Omental fat pad (tissue), 4 donors: ENCODE data around the gene IPO9. TPM values are rescaled to one million over a fixed set of nuclear protein-coding genes. Genes with fewer than 3 reads are reported as not detected.
"Not testable (repeated sequence)": the region's sequence is repeated elsewhere in the genome, so short reads cannot be mapped to it uniquely, and the experiment has no call there.

Source experiments
- ATAC-seq: fragments of 150-250 bp; one replicate; pipeline ENCODE4 v1.9.1; 2016; ENCODE audit warnings: mild to moderate bottlenecking, moderate library complexity; ENCODE audit not compliant: low FRiP score
- DNase-seq: peaks from one replicate; pipeline ENCODE4 v3.0.0-alpha.2; 2019; ENCODE audit warnings: low spot score
- CTCF ChIP-seq, 3 donors: fragments of 450-650 bp; IDR thresholded peaks; one replicate each; pipeline ENCODE4 v1.5.1; 2016 to 2017; ENCODE audit warnings: antibody characterized with exemption in 3 of 3, mild to moderate bottlenecking in 3 of 3, moderate library complexity in 2 of 3
- total RNA-seq, 4 donors: library from RNA; depleted of rRNA; stranded (reverse); fragments of >200 nt; gene quantifications; one replicate each; pipeline ENCODE4 v1.1.0, GENCODE V29; 2016

Gene IPO9
- total RNA-seq, 4 donors from 2014 or later, result 13.4 to 19.7 (median 17.4) TPM

GRCh38 chr1:201831371-201831770, 2.4 kb downstream of the IPO9 start:
- no peak for ATAC-seq

GRCh38 chr1:201834621-201835020, 5.7 kb downstream of the IPO9 start:
- no peak for TF ChIP-seq CTCF (IDR thresholded peaks at IDR 0.05)
- ATAC-seq (no peak), DNase-seq (no peak)

More at GRCh38 chr1:201831371-201831770, 2.4 kb downstream of the IPO9 start:
- no peak for DNase-seq
- no peak for TF ChIP-seq CTCF (IDR thresholded peaks at IDR 0.05)

- TF ChIP-seq CTCF (IDR thresholded peaks at IDR 0.05), result no peak
- no peak for ATAC-seq
- no peak for DNase-seq
These were observed 9.4 kb downstream of the IPO9 start for GRCh38 chr1:201838381-201838780.

- not testable (repeated sequence) for ATAC-seq
These were observed 10.1 kb downstream of the IPO9 start for GRCh38 chr1:201839089-201839488.

GRCh38 chr1:201840055-201840454, 11.1 kb downstream of the IPO9 start:
- DNase-seq (no peak), ATAC-seq (no peak)
- no peak for TF ChIP-seq CTCF (IDR thresholded peaks at IDR 0.05)

More at GRCh38 chr1:201839089-201839488, 10.1 kb downstream of the IPO9 start:
- not testable (repeated sequence) for DNase-seq

- no peak for DNase-seq
These were observed 11.5 kb downstream of the IPO9 start for GRCh38 chr1:201840490-201840889.

GRCh38 chr1:201841265-201841912, 12.4 kb downstream of the IPO9 start:
- no peak for DNase-seq
- ATAC-seq, result no peak
- TF ChIP-seq CTCF (IDR thresholded peaks at IDR 0.05), result no peak

More at GRCh38 chr1:201840490-201840889, 11.5 kb downstream of the IPO9 start:
- no peak for ATAC-seq
- TF ChIP-seq CTCF (IDR thresholded peaks at IDR 0.05), result no peak
